SK-N-SH (cell line): Measurements from ENCODE around the gene CEP170. TPM values are rescaled to one million over a fixed set of nuclear protein-coding genes. Genes with fewer than 3 reads are reported as not detected.

Experiments used
- CTCF ChIA-PET: fragments of 300-600, 350-600 bp; formaldehyde crosslinking; extraction: SDS; loops from one replicate; lab custom pipeline; 2021; lab: Yijun Ruan, JAX
- POLR2A ChIA-PET: fragments of 350-600 bp; sonication (Branson Sonifier 250); formaldehyde crosslinking; extraction: SDS; loops from one replicate; lab custom pipeline; 2020; ENCODE audit warnings: antibody characterized with exemption, inconsistent platforms; lab: Yijun Ruan, JAX
- DNase-seq: peaks from one replicate; pipeline ENCODE4 v3.0.0; 2012
- H2AFZ ChIP-seq: fragments of 200-600 bp; sonication (generic); 2 replicates; pipeline ENCODE4 v1.8.1; 2016; ENCODE audit warnings: antibody characterized with exemption, mild to moderate bottlenecking, low read depth
- H3F3A ChIP-seq: fragments of 200-600 bp; sonication (generic); replicated peaks from 2 replicates; pipeline ENCODE3; 2016; ENCODE audit warnings: antibody characterized with exemption, mild to moderate bottlenecking; ENCODE audit not compliant: insufficient read depth
- H3K27ac ChIP-seq, 2 experiments: fragments of 200-500 bp in 1 of 2; fragments of 200-600 bp in 1 of 2; sonication (Bioruptor generic) in 1 of 2; sonication (generic), shearing (Covaris generic) in 1 of 2; 2 replicates each; pipeline versions ENCODE4 v1.5.1 to v1.6.1; 2014 to 2016; ENCODE audit warnings: low read depth in 2 of 2, inconsistent platforms in 1 of 2, low read length in 1 of 2, mild to moderate bottlenecking in 1 of 2, mixed read lengths in 1 of 2
- H3K27me3 ChIP-seq: fragments of 200-600 bp; sonication (generic), shearing (Covaris generic); 2 replicates; pipeline ENCODE4 v1.6.1; 2016; ENCODE audit warnings: mixed run types; ENCODE audit not compliant: insufficient read depth
- H3K36me3 ChIP-seq, 2 experiments: fragments of 200-500 bp in 1 of 2; fragments of 200-600 bp in 1 of 2; sonication (Bioruptor generic) in 1 of 2; sonication (generic) in 1 of 2; replicated peaks in 1 of 2; 2 replicates each; pipeline versions ENCODE3 to v1.5.1; 2014 to 2016; ENCODE audit warnings: low read length in 1 of 2, mild to moderate bottlenecking in 1 of 2; ENCODE audit not compliant: insufficient read depth in 2 of 2, control insufficient read depth in 1 of 2
- H3K4me1 ChIP-seq, 2 experiments: fragments of 200-500 bp in 1 of 2; fragments of 200-600 bp in 1 of 2; sonication (Bioruptor generic) in 1 of 2; sonication (generic), shearing (Covaris generic) in 1 of 2; 2 replicates each; pipeline versions ENCODE4 v1.5.1 to v1.6.1; 2014 to 2016; ENCODE audit warnings: low read depth in 1 of 2, low read length in 1 of 2, mixed run types in 1 of 2; ENCODE audit not compliant: insufficient read depth in 2 of 2, control insufficient read depth in 1 of 2
- H3K4me2 ChIP-seq: fragments of 200-600 bp; sonication (generic), shearing (Covaris generic); 2 replicates; pipeline ENCODE4 v1.6.1; 2017; ENCODE audit warnings: mixed run types
- H3K4me3 ChIP-seq, 2 experiments: fragments of 200-500 bp in 1 of 2; fragments of 200-600 bp in 1 of 2; sonication (Bioruptor generic) in 1 of 2; sonication (generic), shearing (Covaris generic) in 1 of 2; 2 replicates each; pipeline versions ENCODE4 v1.5.1 to v1.8.1; 2014 to 2016; ENCODE audit warnings: low read depth in 2 of 2, inconsistent platforms in 1 of 2, low read length in 1 of 2, mild to moderate bottlenecking in 1 of 2, mixed read lengths in 1 of 2, moderate library complexity in 1 of 2
- H3K79me2 ChIP-seq: fragments of 200-600 bp; sonication (generic); 2 replicates; pipeline ENCODE4 v1.8.1; 2017; ENCODE audit warnings: mild to moderate bottlenecking; ENCODE audit not compliant: insufficient read depth
- H3K9ac ChIP-seq: fragments of 200-600 bp; sonication (generic); 2 replicates; pipeline ENCODE4 v1.6.1; 2017; ENCODE audit warnings: mixed run types
- H3K9me2 ChIP-seq: fragments of 200-600 bp; sonication (generic); 2 replicates; pipeline ENCODE4 v1.6.1; 2017; ENCODE audit warnings: mixed run types
- H3K9me3 ChIP-seq: fragments of 200-600 bp; sonication (generic); 2 replicates; pipeline ENCODE4 v1.6.1; 2017; ENCODE audit warnings: mixed run types, mild to moderate bottlenecking, moderate library complexity
- H4K20me1 ChIP-seq: fragments of 200-600 bp; sonication (generic); 2 replicates; pipeline ENCODE4 v1.6.1; 2017; ENCODE audit warnings: mild to moderate bottlenecking, mixed run types; ENCODE audit not compliant: insufficient read depth
- CHD2 ChIP-seq: fragments of 150-350 bp; IDR thresholded peaks from 2 replicates; pipeline ENCODE4 v1.6.1; 2018; ENCODE audit warnings: low read length; ENCODE audit not compliant: partially characterized antibody
- ELF1 ChIP-seq: IDR thresholded peaks from 2 replicates; pipeline ENCODE4 v1.4.0; 2012
- EZH2phosphoT487 ChIP-seq: fragments of 200-600 bp; sonication (generic); IDR thresholded peaks from 2 replicates; pipeline ENCODE4 v1.6.1; 2017; ENCODE audit warnings: low read depth, mixed run types, mild to moderate bottlenecking, antibody characterized with exemption, moderate library complexity, borderline replicate concordance
- FOSL2 ChIP-seq: IDR thresholded peaks from 2 replicates; pipeline ENCODE4 v1.4.0; 2012; ENCODE audit warnings: low read depth, mild to moderate bottlenecking, moderate library complexity, borderline replicate concordance
- FOXJ3 ChIP-seq: sonication (generic); formaldehyde crosslinking; IDR thresholded peaks from 2 replicates; pipeline ENCODE4 v1.5.1; 2020; ENCODE audit warnings: mild to moderate bottlenecking, missing genetic modification reagents
- FOXM1 ChIP-seq: IDR thresholded peaks from 2 replicates; pipeline ENCODE4 v1.4.0; 2012; ENCODE audit warnings: low read depth, mild to moderate bottlenecking
- GATA2 ChIP-seq: sonication (generic); formaldehyde crosslinking; IDR thresholded peaks from 2 replicates; pipeline ENCODE4 v1.5.0; 2020; ENCODE audit warnings: mild to moderate bottlenecking, missing genetic modification reagents
- JUND ChIP-seq: IDR thresholded peaks from 2 replicates; pipeline ENCODE4 v1.4.0; 2012
- MXI1 ChIP-seq: IDR thresholded peaks from 2 replicates; pipeline ENCODE4 v1.6.1; 2012; ENCODE audit warnings: mild to moderate bottlenecking, low read depth, low read length, improper control_type of control experiment
- NFIC ChIP-seq: IDR thresholded peaks from 2 replicates; pipeline ENCODE4 v1.4.0; 2012; ENCODE audit warnings: borderline replicate concordance
- NRF1 ChIP-seq: IDR thresholded peaks from 2 replicates; pipeline ENCODE4 v1.6.1; 2012; ENCODE audit warnings: low read depth, mild to moderate bottlenecking, low read length
- RAD21 ChIP-seq: IDR thresholded peaks from 2 replicates; pipeline ENCODE4 v1.6.1; 2012; ENCODE audit warnings: mild to moderate bottlenecking, low read length
- RCOR1 ChIP-seq: fragments of 150-350 bp; IDR thresholded peaks from 2 replicates; pipeline ENCODE4 v1.6.1; 2017; ENCODE audit warnings: antibody characterized with exemption, low read length
- REST ChIP-seq: IDR thresholded peaks from 2 replicates; pipeline ENCODE4 v1.6.1; 2012; ENCODE audit warnings: mild to moderate bottlenecking, low read depth, low read length, moderate library complexity
- TCF12 ChIP-seq: IDR thresholded peaks from 2 replicates; pipeline ENCODE4 v1.4.0; 2012
- USF2 ChIP-seq: fragments of 150-350 bp; IDR thresholded peaks from 2 replicates; pipeline ENCODE4 v1.6.1; 2017; ENCODE audit warnings: antibody characterized with exemption, low read length, low read depth, borderline replicate concordance
- YY1 ChIP-seq: IDR thresholded peaks from 2 replicates; pipeline ENCODE4 v1.4.0; 2012; ENCODE audit warnings: low read depth, mild to moderate bottlenecking
- WGBS: methylation state at CpG from one replicate; pipeline ENCODE4 v1.1.6; 2017; ENCODE audit warnings: low lambda C conversion rate; 5-methylcytosine and 5-hydroxymethylcytosine counted together
- polyA plus RNA-seq, 3 experiments: library from polyadenylated mRNA; depleted of rRNA; stranded (reverse); fragments of >200 nt; gene quantifications; 2 replicates each; pipeline ENCODE4 v1.2.3, GENCODE V29; 2012
- TF ChIP-seq, protein P1 (sequence below): IDR thresholded peaks from 2 replicates; pipeline ENCODE4 v1.4.0; 2012; ENCODE audit warnings: low read depth, borderline replicate concordance
- TF ChIP-seq, protein P2 (sequence below): IDR thresholded peaks from 2 replicates; pipeline ENCODE4; 2012

CEP170 gene
- polyA plus RNA-seq, 1 of the 3 experiments (the other 2 are of a cell fraction) = 67.2 TPM

DNA sequence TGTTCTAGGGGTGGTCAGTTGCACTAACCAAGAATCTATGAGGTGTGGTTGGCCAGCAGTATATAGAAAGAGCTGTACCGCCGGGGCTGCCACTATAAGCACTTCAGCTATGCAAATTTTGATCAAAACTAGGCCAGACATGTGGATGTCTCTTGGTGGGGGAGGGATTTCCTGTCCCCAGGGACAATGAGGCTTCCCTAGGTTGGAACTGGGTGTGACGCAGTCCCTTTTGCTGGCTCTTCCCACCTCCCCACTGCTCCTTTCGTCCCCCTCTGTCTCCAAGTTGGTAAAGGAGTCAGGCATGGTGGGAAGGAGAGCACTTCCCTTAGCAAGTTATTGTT, 14.3 kb upstream of the CEP170 start (continued):
- TF ChIP-seq MXI1 = no peak
- TF ChIP-seq NFIC = no peak
- TF ChIP-seq GATA2 (CRISPR knock-in tag) = no peak
- TF ChIP-seq RAD21 = no peak
- no peak for TF ChIP-seq FOSL2
- no peak for TF ChIP-seq RCOR1

DNA sequence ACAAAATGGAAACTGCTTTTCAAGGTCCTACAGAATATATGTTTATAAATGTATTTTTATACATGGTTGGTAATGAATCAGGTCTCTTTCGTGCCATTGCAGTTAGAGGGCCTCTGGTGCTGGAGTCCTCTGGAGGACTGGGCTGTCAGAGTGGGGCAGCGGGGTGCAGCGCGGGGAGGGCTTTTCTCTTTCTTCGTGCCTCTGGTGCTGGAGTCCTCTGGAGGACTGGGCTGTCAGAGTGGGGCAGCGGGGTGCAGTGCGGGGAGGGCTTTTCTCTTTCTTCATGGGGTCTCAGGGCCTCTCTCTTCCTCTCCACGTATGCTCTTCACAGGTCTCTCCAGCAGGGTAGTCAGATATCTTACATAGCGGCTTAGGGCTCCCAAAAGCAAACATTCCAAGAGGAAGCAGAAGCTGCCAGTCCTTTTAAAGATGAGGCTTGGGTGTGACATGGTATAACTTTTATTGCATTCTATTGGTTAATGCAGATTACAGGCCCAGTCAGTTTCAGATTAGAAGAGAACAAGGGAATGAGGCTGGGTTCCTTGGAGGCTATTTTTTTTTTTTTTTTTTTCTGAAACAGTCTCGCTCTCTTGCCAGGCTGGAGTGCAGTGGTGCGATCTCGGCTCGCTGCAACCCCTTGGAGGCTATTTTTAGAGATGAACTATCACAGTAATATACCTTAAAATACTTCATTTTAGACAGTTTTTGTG, 13.8 kb upstream of the CEP170 start:
- no peak for DNase-seq
- Histone ChIP-seq H3K36me3 (peaks cover 9 to 18% of the 10 kb centered on the region in 2 experiments), H3K9me3 (no peaks in the 10 kb centered on the region), H3K79me2 (peaks cover 67% of the 10 kb centered on the region), H3K9ac (peak overlapping the region; percentile 47), H3K4me3 (peak overlapping the region in 1 of 2 experiments; percentile 40; a peak in 1 of 4 replicates), H3F3A (peaks cover 66% of the 10 kb centered on the region), H3K4me2 (peak overlapping the region; percentile 79), H3K4me1 (peaks cover 24 to 38% of the 10 kb centered on the region in 2 experiments), H3K9me2 (no peaks in the 10 kb centered on the region), H3K27me3 (no peaks in the 10 kb centered on the region), H2AFZ (no peak overlapping the region), H3K27ac (peak overlapping the region; percentile 83 to 95), H4K20me1 (no peaks in the 10 kb centered on the region)
- ChIA-PET CTCF (interaction anchor here (0.7 kb wide), 1 partner anchor 21 kb away, joined by 3 read pairs; no protein-coding TSS in a partner anchor), POLR2A (no interaction called here)
- no peak for TF ChIP-seq JUND
- TF ChIP-seq USF2 = no peak
- WGBS = 79% methylated on average over 13 of the region's 13 CpGs

GRCh38 chr1:243267914-243268653, 13.0 kb upstream of the CEP170 start:
- ChIA-PET POLR2A (no interaction called here), CTCF (no interaction called here)
- Histone ChIP-seq H3K79me2 (peaks cover 67% of the 10 kb centered on the region), H3K27me3 (no peaks in the 10 kb centered on the region), H3K9ac (peak overlapping the region; percentile 47; the same call in 1 of the 2 replicates), H4K20me1 (no peaks in the 10 kb centered on the region), H3K4me2 (peak overlapping the region; percentile 79), H3K36me3 (peaks cover 4 to 16% of the 10 kb centered on the region in 2 experiments), H3K4me3 (peak overlapping the region in 1 of 2 experiments; percentile 40; a peak in 1 of 4 replicates), H3K27ac (peak overlapping the region; percentile 83 to 95), H3K4me1 (peaks cover 26 to 45% of the 10 kb centered on the region in 2 experiments), H3K9me2 (no peaks in the 10 kb centered on the region), H3F3A (peaks cover 74% of the 10 kb centered on the region), H3K9me3 (no peaks in the 10 kb centered on the region), H2AFZ (peak overlapping the region; percentile 37; the same call in 1 of the 2 replicates)
- DNase-seq = no peak
- WGBS = 32% methylated on average over 12 of the region's 12 CpGs
- TF ChIP-seq FOXM1 = peak; percentile 79; the same call in 1 of the 2 replicates
- TF ChIP-seq, protein P1, sequence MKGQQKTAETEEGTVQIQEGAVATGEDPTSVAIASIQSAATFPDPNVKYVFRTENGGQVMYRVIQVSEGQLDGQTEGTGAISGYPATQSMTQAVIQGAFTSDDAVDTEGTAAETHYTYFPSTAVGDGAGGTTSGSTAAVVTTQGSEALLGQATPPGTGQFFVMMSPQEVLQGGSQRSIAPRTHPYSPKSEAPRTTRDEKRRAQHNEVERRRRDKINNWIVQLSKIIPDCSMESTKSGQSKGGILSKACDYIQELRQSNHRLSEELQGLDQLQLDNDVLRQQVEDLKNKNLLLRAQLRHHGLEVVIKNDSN = no peak
- peak; percentile 95 for TF ChIP-seq FOSL2
- TF ChIP-seq FOXJ3 (CRISPR knock-in tag) = no peak
- no peak for TF ChIP-seq REST
- TF ChIP-seq ELF1 = no peak
- no peak for TF ChIP-seq NRF1
- no peak for TF ChIP-seq EZH2phosphoT487
- TF ChIP-seq, protein P2, sequence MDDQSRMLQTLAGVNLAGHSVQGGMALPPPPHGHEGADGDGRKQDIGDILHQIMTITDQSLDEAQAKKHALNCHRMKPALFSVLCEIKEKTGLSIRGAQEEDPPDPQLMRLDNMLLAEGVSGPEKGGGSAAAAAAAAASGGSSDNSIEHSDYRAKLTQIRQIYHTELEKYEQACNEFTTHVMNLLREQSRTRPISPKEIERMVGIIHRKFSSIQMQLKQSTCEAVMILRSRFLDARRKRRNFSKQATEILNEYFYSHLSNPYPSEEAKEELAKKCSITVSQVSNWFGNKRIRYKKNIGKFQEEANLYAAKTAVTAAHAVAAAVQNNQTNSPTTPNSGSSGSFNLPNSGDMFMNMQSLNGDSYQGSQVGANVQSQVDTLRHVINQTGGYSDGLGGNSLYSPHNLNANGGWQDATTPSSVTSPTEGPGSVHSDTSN = peak; percentile 90
- no peak for TF ChIP-seq YY1
- peak; percentile 89 for TF ChIP-seq TCF12
- TF ChIP-seq CHD2 = no peak
